Muscle of back (tissue), 11 donors: ENCODE data around the gene PSD4. TPM values are rescaled to one million over a fixed set of nuclear protein-coding genes. Genes with fewer than 3 reads are reported as not detected.

Experiments
- DNase-seq, 3 donors: peaks; one replicate each; pipeline versions ENCODE4 v3.0.0 to v3.0.0-alpha.2; 2013
- polyA plus RNA-seq, 10 donors: library from polyadenylated mRNA; unstranded; fragments of 120-200 nt; gene quantifications; one replicate each; pipeline ENCODE4 v1.2.1, GENCODE V29; 2013; ENCODE audit not compliant: insufficient read length in 10 of 10

PSD4 gene
- polyA plus RNA-seq, 10 donors: 1.2 to 4.2 (median 2.0) TPM

GRCh38 chr2:113183264-113183663, 9.5 kb downstream of the PSD4 start:
- DNase-seq: no peak

GRCh38 chr2:113183703-113184102, 9.9 kb downstream of the PSD4 start:
- no peak for DNase-seq

GRCh38 chr2:113184531-113185230, 10.9 kb downstream of the PSD4 start:
- no peak for DNase-seq

- no peak for DNase-seq
These were observed 12.1 kb downstream of the PSD4 start for GRCh38 chr2:113185664-113186432.

GRCh38 chr2:113186433-113186796, 12.6 kb downstream of the PSD4 start:
- DNase-seq: no peak

GRCh38 chr2:113187771-113188170, 14.0 kb downstream of the PSD4 start:
- no peak for DNase-seq

- no peak for DNase-seq
These were observed 17.1 kb downstream of the PSD4 start for GRCh38 chr2:113190871-113191270.

- DNase-seq: no peak
These were observed 18.8 kb downstream of the PSD4 start for GRCh38 chr2:113192459-113193100.

- no peak for DNase-seq
These were observed 22.2 kb downstream of the PSD4 start for GRCh38 chr2:113195923-113196501.

- no peak for DNase-seq
These were observed 23.1 kb downstream of the PSD4 start for GRCh38 chr2:113196839-113197238.

- DNase-seq: no peak
These were observed 23.7 kb downstream of the PSD4 start for GRCh38 chr2:113197347-113198047.

- DNase-seq: no peak
These were observed 24.4 kb downstream of the PSD4 start for GRCh38 chr2:113198048-113198789.

GRCh38 chr2:113198790-113199612, 25.2 kb downstream of the PSD4 start:
- peak; percentile 70 to 88 (median 81) for DNase-seq

GRCh38 chr2:113200236-113200635, 26.5 kb downstream of the PSD4 start:
- no peak for DNase-seq

- no peak for DNase-seq
These were observed 27.1 kb downstream of the PSD4 start for GRCh38 chr2:113200736-113201490.

- DNase-seq: no peak
These were observed 27.9 kb downstream of the PSD4 start for GRCh38 chr2:113201496-113202304.

- DNase-seq: no peak
These were observed 28.8 kb downstream of the PSD4 start for GRCh38 chr2:113202305-113203216.

- no peak for DNase-seq
These were observed 29.4 kb downstream of the PSD4 start for GRCh38 chr2:113203217-113203530.
